ENCODE data around the gene SF3A2.
"Not testable (repeated sequence)": the region's sequence is repeated elsewhere in the genome, so short reads cannot be mapped to it uniquely, and the experiment has no call there.

SF3A2 gene

GRCh38 chr19:2274931-2275535 lies 38.4 kb downstream of the SF3A2 start:
- peak; percentile 83 for DNase-seq (ENCODE audit: low spot score)

GRCh38 chr19:2275588-2276428 lies 39.2 kb downstream of the SF3A2 start:
- no peak for DNase-seq (ENCODE audit: low spot score)

GRCh38 chr19:2276429-2276986 lies 39.9 kb downstream of the SF3A2 start:
- no peak for DNase-seq (ENCODE audit: low spot score)

- DNase-seq (ENCODE audit: low spot score) = no peak
These were observed 40.5 kb downstream of the SF3A2 start for GRCh38 chr19:2277138-2277537.

- DNase-seq (ENCODE audit: low spot score) = no peak
These were observed 42.0 kb downstream of the SF3A2 start for GRCh38 chr19:2278459-2279158.

DNA sequence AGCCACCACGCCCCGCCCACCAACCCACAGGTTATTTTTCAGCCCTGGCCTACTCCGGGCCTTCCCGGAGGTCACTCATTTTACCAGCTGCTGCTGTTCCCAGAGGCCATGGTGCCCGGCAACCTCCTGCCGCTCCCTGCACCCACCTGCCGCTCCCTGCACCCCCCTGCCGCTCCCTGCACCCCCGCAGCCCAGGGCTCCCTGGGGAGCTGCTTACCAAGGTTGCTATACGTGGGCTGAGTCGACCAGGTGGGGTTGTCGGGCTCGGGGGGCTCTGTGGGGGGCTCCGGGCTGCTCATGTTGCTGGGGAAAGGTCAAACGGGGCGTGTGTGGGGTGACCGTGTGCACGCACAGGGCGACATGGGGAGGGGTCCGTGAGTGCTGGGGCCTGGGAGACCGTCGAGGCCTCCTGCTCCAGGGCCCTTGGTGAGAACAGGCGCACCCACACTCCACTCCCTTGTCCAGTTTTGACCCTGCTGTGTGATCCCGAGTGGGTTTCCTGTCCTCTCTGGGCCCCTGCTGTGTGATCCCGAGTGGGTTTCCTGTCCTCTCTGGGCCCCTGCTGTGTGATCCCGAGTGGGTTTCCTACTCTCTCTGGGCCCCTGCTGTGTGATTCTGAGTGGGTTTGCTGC lies 44.1 kb downstream of the SF3A2 start:
- DNase-seq (ENCODE audit: low spot score) = no peak

- DNase-seq (ENCODE audit: low spot score) = not testable (repeated sequence)
These were observed 44.8 kb downstream of the SF3A2 start for GRCh38 chr19:2281265-2282061.

GRCh38 chr19:2282062-2282861 lies 45.6 kb downstream of the SF3A2 start, which contains the start of gene PEAK3:
Gene PEAK3, minus strand, starts transcription at chr19:2282175. Its CDS starts 1,244 bp downstream, at chr19:2280931.
- no peak for DNase-seq (ENCODE audit: low spot score)

DNA sequence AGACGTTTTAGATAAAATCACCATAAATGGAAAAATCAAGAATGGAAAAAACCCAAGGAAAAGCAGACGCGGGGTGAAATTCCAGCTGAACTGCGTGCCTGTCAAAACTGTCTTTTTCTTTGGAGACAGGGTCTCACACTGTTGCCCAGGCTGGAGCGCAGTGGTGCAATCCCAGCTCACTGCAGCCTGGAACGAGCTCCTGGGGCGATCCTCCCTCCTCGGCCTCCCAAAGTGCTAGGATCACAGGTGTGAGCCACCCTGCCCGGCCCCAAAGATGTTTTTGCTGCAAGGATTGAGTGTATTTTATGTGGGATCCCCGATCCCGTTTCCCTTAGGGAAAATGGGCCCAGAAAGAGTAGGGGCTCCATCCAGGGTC lies 46.2 kb downstream of the SF3A2 start:
- no peak for DNase-seq (ENCODE audit: low spot score)

GRCh38 chr19:2283835-2284507 lies 47.3 kb downstream of the SF3A2 start:
- DNase-seq (ENCODE audit: low spot score) = no peak

DNA sequence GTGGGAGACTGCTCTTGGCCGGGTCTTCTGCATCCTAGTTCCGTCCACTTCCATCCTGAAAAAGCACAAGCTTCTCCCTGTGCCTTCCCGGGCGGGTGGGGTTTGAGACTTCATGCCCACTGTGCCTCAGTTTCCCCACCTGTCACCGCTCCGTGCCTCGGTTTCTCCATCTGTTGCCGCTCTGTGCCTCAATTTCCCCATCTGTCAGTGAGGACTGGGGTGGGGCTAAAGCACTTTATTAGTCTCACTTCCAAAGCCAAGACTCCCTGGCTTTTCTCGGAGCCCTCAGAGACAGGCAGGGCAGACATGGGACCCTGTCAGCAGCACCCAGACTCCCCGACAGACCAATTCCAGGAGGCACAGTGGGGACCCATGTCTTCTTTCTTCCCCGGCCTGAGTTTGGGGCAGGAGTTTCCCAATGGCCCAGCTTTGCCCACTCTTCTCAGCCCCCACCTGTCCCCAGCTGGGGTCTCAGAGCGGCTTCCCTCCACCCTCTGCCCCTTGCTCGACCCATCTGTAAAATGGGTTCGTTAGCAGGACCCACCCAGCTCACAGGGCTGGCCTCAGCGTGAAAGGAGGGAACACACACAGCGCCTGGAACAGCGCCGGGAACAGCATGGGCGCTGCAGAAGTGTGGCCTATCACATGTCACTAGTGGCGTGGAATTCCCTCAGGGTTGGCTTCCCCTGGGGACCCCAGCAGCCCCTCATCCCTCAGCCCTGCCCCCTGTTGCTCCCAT lies 49.9 kb downstream of the SF3A2 start:
- no peak for DNase-seq (ENCODE audit: low spot score)

DNA sequence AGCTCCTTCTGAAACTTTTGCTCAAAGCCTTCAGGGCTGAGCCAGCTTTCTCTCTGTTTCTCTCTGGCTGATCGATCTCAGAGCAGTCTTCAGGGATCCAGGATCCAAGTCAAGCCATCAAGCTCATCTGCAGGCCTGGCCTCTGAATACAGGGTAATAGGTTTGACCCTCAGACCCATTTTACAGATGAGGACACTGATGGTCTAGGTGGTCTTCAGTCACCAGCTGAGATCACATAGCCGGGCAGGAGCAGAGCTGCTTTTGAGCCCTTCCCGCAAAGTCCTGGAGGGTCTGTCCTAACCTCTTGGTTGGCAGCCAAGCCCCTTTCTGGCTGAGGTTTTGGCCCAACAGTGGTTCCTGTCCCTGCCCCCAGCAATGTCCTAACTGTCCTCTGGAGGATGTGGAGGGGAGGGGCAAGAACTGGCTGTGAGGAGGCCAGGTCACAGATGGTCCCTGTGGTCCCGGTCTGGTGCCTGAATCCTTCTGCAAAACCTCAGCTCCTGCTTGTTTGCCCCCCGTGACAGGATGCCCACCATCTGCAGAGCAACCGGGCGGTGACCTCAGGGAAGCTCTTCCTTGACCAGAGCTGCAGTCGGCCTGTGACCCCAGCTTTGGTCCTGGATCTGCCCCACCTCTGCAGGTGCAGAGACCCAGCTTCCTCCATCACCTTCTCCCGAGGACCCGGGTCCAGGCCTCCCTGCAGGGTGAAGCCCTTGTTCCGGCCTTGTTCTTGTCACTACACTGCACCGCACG lies 51.1 kb downstream of the SF3A2 start:
- DNase-seq (ENCODE audit: low spot score) = no peak

GRCh38 chr19:2288338-2288817 lies 51.8 kb downstream of the SF3A2 start:
- DNase-seq (ENCODE audit: low spot score) = no peak

- DNase-seq (ENCODE audit: low spot score) = no peak
These were observed 52.4 kb downstream of the SF3A2 start for GRCh38 chr19:2288818-2289713.

DNA sequence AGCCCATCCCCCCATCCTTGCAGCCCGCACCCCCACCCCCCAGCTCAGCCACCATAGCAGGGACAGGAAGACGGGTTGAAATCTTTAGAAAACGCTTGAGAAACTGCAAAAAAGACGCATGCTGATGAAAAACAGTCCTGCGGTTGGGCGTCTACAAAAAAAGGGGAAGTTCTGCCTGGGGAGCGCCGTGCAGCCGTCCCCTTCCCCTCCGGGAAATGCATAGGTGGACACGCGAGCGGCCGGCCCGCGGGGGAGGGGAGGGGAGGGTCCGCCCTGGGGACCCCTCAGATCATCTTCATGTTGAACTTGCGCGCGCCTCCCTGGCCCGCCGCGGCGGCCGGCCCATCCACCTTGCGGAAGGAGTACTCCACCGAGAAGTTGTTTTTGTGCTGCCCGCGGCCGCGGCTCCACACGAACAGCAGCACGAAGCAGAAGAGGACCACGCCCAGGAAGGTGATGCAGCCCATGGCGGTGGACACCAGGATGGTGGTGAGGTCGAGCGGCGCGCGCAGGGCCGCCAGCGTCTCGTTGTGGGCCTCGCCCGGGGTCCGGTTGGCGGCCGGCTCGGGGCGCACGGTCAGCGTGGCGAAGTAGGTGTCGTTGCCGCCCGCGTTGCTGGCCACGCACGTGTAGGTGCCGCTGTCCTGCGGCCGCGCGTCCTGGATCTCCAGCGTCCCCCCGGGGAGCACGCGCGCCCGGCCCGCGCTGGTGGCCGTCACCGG lies 53.3 kb downstream of the SF3A2 start:
- DNase-seq (ENCODE audit: low spot score) = no peak

GRCh38 chr19:2290441-2291184 lies 54.0 kb downstream of the SF3A2 start:
- DNase-seq (ENCODE audit: low spot score) = no peak
